CD4-positive, alpha-beta T cell treated with Interleukin-2 at 100 ng/mL for 4 hours (primary cell): ENCODE measurements around the gene ACTR1A.
A peak's percentile ranks its signal among the peaks of the same experiment; 100 is the strongest.
"Not testable (repeated sequence)": the region's sequence is repeated elsewhere in the genome, so short reads cannot be mapped to it uniquely, and the experiment has no call there.

Experiments used
- DNase-seq: peaks from one replicate; pipeline ENCODE4 v3.0.0-alpha.2; 2020; ENCODE audit warnings: low spot score

The ACTR1A gene

GRCh38 chr10:102484021-102484420, 18.5 kb downstream of the ACTR1A start:
- no peak for DNase-seq

GRCh38 chr10:102480396-102480795, 22.1 kb downstream of the ACTR1A start:
- no peak for DNase-seq

GRCh38 chr10:102479651-102480050, 22.9 kb downstream of the ACTR1A start:
- DNase-seq, result no peak

- no peak for DNase-seq
Measured at GRCh38 chr10:102476466-102477141, 25.9 kb downstream of the ACTR1A start.

GRCh38 chr10:102475451-102476040, 27.0 kb downstream of the ACTR1A start:
- DNase-seq, result no peak

GRCh38 chr10:102473445-102474331, 28.8 kb downstream of the ACTR1A start:
- DNase-seq, result no peak

- DNase-seq, result no peak
Measured at GRCh38 chr10:102470579-102471546, 31.6 kb downstream of the ACTR1A start.

GRCh38 chr10:102468683-102469082, 33.8 kb downstream of the ACTR1A start:
- no peak for DNase-seq

- DNase-seq, result no peak
Measured at GRCh38 chr10:102467971-102468438, 34.5 kb downstream of the ACTR1A start.

GRCh38 chr10:102467318-102467717, 35.2 kb downstream of the ACTR1A start:
- DNase-seq, result no peak

GRCh38 chr10:102465466-102465865, 37.0 kb downstream of the ACTR1A start:
- no peak for DNase-seq

GRCh38 chr10:102463983-102464382, 38.5 kb downstream of the ACTR1A start:
- no peak for DNase-seq

GRCh38 chr10:102462512-102463054, 39.9 kb downstream of the ACTR1A start:
- no peak for DNase-seq

GRCh38 chr10:102461187-102462054, 41.1 kb downstream of the ACTR1A start:
- DNase-seq, result peak; percentile 93

GRCh38 chr10:102460836-102461186, 41.7 kb downstream of the ACTR1A start:
- no peak for DNase-seq

GRCh38 chr10:102458656-102459055, 43.9 kb downstream of the ACTR1A start:
- no peak for DNase-seq

- no peak for DNase-seq
Measured at GRCh38 chr10:102457591-102458150, 44.8 kb downstream of the ACTR1A start.

GRCh38 chr10:102455893-102456471, 46.5 kb downstream of the ACTR1A start:
- DNase-seq, result no peak

- not testable (repeated sequence) for DNase-seq
Measured at GRCh38 chr10:102454662-102455487, 47.6 kb downstream of the ACTR1A start.
